NCI-H226 (cell line): Measurements from ENCODE around the gene SURF4.

Experiments
- DNase-seq: peaks from one replicate; pipeline ENCODE4 v3.0.0-alpha.2; 2015

The SURF4 gene

GRCh38 chr9:133371261-133371711 is 4.6 kb downstream of the SURF4 start:
- no peak for DNase-seq

GRCh38 chr9:133370685-133371084 is 5.2 kb downstream of the SURF4 start:
- no peak for DNase-seq

GRCh38 chr9:133369933-133370332 is 5.9 kb downstream of the SURF4 start:
- DNase-seq: no peak

- DNase-seq: no peak
Measured at GRCh38 chr9:133369422-133369821, 6.4 kb downstream of the SURF4 start.

- DNase-seq: no peak
Measured at GRCh38 chr9:133368249-133368881, 7.5 kb downstream of the SURF4 start.

GRCh38 chr9:133367778-133368177 is 8.1 kb downstream of the SURF4 start:
- DNase-seq: no peak

- no peak for DNase-seq
Measured at GRCh38 chr9:133367221-133367620, 8.6 kb downstream of the SURF4 start.

- DNase-seq: no peak
Measured at GRCh38 chr9:133366435-133366834, 9.4 kb downstream of the SURF4 start.

- no peak for DNase-seq
Measured at GRCh38 chr9:133362359-133363044, 13.4 kb downstream of the SURF4 start.

- no peak for DNase-seq
Measured at GRCh38 chr9:133361507-133362092, 14.3 kb downstream of the SURF4 start.

GRCh38 chr9:133360400-133361393 is 15.2 kb downstream of the SURF4 start:
- DNase-seq: no peak

- DNase-seq: no peak
Measured at GRCh38 chr9:133359399-133360175, 16.3 kb downstream of the SURF4 start.

- no peak for DNase-seq
Measured at GRCh38 chr9:133357656-133358055, 18.2 kb downstream of the SURF4 start.

- DNase-seq: peak; percentile 81
Measured at GRCh38 chr9:133356391-133357091, 19.3 kb downstream of the SURF4 start, which contains the start of the genes SURF1 and SURF2. TSS of gene SURF1 (minus strand) at chr9:133356487. CDS start at chr9:133356453, 34 bp downstream. TSS of gene SURF2 (plus strand) at chr9:133356550. CDS start at chr9:133356593, 43 bp downstream.

GRCh38 chr9:133355881-133356357 is 19.9 kb downstream of the SURF4 start:
- no peak for DNase-seq

GRCh38 chr9:133354766-133355165 is 21.1 kb downstream of the SURF4 start:
- no peak for DNase-seq

GRCh38 chr9:133353548-133353947 is 22.3 kb downstream of the SURF4 start:
- no peak for DNase-seq

GRCh38 chr9:133352635-133353340 is 23.1 kb downstream of the SURF4 start:
- DNase-seq: no peak

GRCh38 chr9:133351908-133352634 is 23.8 kb downstream of the SURF4 start:
- DNase-seq: no peak

- DNase-seq: no peak
Measured at GRCh38 chr9:133351526-133351907, 24.3 kb downstream of the SURF4 start.
